Measurements from ENCODE around the gene CNTNAP2.
"Not testable (repeated sequence)": the region's sequence is repeated elsewhere in the genome, so short reads cannot be mapped to it uniquely, and the experiment has no call there.

GRCh38 chr7:146248744-146249143, 132.1 kb downstream of the CNTNAP2 start:
- TF ChIP-seq CTCF, POLR2A (IDR thresholded peaks at IDR 0.05): not testable (repeated sequence)

Measured in lower leg skin (tissue), 3 donors.